Measurements from ENCODE around the gene SLC25A34.
"Not testable (repeated sequence)": the region's sequence is repeated elsewhere in the genome, so short reads cannot be mapped to it uniquely, and the experiment has no call there.

Gene SLC25A34

GRCh38 chr1:15736038-15736891 is at the start of gene SLC25A34:
SLC25A34 (plus strand) TSS chr1:15736258; CDS start chr1:15736486, 228 bp downstream.
- no peak for DNase-seq (ENCODE audit: low read depth)

- no peak for DNase-seq (ENCODE audit: low read depth)
Measured at GRCh38 chr1:15687446-15687845, 48.6 kb upstream of the SLC25A34 start.

- no peak for DNase-seq (ENCODE audit: low read depth)
Measured at GRCh38 chr1:15690317-15690716, 45.7 kb upstream of the SLC25A34 start.

GRCh38 chr1:15691434-15692032 is 44.5 kb upstream of the SLC25A34 start:
- DNase-seq (ENCODE audit: low read depth), result no peak

- no peak for DNase-seq (ENCODE audit: low read depth)
Measured at GRCh38 chr1:15692121-15692682, 43.9 kb upstream of the SLC25A34 start.

GRCh38 chr1:15693371-15693770 is 42.7 kb upstream of the SLC25A34 start:
- no peak for DNase-seq (ENCODE audit: low read depth)

- no peak for DNase-seq (ENCODE audit: low read depth)
Measured at GRCh38 chr1:15696956-15697521, 39.0 kb upstream of the SLC25A34 start.

GRCh38 chr1:15698201-15698600 is 37.9 kb upstream of the SLC25A34 start:
- DNase-seq (ENCODE audit: low read depth), result no peak

GRCh38 chr1:15699321-15699720 is 36.7 kb upstream of the SLC25A34 start:
- not testable (repeated sequence) for DNase-seq (ENCODE audit: low read depth)

GRCh38 chr1:15700508-15700907 is 35.5 kb upstream of the SLC25A34 start:
- DNase-seq (ENCODE audit: low read depth), result no peak

- DNase-seq (ENCODE audit: low read depth), result no peak
Measured at GRCh38 chr1:15701784-15702183, 34.3 kb upstream of the SLC25A34 start.

- no peak for DNase-seq (ENCODE audit: low read depth)
Measured at GRCh38 chr1:15702722-15703550, 33.1 kb upstream of the SLC25A34 start.

- DNase-seq (ENCODE audit: low read depth), result no peak
Measured at GRCh38 chr1:15703562-15703961, 32.5 kb upstream of the SLC25A34 start.

- DNase-seq (ENCODE audit: low read depth), result no peak
Measured at GRCh38 chr1:15704526-15705183, 31.4 kb upstream of the SLC25A34 start.

GRCh38 chr1:15705184-15705566 is 30.9 kb upstream of the SLC25A34 start:
- no peak for DNase-seq (ENCODE audit: low read depth)

GRCh38 chr1:15706751-15707150 is 29.3 kb upstream of the SLC25A34 start:
- DNase-seq (ENCODE audit: low read depth), result no peak

- no peak for DNase-seq (ENCODE audit: low read depth)
Measured at GRCh38 chr1:15707239-15707925, 28.7 kb upstream of the SLC25A34 start.

GRCh38 chr1:15708486-15709137 is 27.4 kb upstream of the SLC25A34 start:
- no peak for DNase-seq (ENCODE audit: low read depth)

GRCh38 chr1:15709226-15709625 is 26.8 kb upstream of the SLC25A34 start:
- DNase-seq (ENCODE audit: low read depth), result no peak

- DNase-seq (ENCODE audit: low read depth), result no peak
Measured at GRCh38 chr1:15712168-15712567, 23.9 kb upstream of the SLC25A34 start.
